Measurements from ENCODE around the gene SLC24A2. TPM values are rescaled to one million over a fixed set of nuclear protein-coding genes. Genes with fewer than 3 reads are reported as not detected.

The SLC24A2 gene
- total RNA-seq, 1 donor from 2014 or later = 0.04 TPM

DNA sequence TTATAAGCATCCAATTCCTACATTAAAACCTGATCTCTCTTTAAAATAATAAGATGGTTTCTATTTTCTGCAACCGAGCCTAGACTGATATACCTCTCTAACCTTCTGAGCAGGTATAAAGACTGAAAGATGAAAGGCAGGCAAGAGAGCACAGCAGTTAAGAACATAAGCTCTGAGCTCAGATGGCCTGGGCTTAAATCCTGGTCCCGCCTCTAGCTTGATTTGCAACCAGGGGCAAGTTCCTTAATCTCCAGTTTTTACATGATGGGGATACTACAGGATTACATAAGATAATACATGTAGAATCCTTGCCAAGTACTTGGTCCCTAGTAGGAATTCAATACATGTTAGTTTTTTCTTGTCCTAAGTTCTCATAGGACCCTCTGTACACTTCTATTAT, 33.9 kb downstream of the SLC24A2 start:
- no peak for ATAC-seq

DNA sequence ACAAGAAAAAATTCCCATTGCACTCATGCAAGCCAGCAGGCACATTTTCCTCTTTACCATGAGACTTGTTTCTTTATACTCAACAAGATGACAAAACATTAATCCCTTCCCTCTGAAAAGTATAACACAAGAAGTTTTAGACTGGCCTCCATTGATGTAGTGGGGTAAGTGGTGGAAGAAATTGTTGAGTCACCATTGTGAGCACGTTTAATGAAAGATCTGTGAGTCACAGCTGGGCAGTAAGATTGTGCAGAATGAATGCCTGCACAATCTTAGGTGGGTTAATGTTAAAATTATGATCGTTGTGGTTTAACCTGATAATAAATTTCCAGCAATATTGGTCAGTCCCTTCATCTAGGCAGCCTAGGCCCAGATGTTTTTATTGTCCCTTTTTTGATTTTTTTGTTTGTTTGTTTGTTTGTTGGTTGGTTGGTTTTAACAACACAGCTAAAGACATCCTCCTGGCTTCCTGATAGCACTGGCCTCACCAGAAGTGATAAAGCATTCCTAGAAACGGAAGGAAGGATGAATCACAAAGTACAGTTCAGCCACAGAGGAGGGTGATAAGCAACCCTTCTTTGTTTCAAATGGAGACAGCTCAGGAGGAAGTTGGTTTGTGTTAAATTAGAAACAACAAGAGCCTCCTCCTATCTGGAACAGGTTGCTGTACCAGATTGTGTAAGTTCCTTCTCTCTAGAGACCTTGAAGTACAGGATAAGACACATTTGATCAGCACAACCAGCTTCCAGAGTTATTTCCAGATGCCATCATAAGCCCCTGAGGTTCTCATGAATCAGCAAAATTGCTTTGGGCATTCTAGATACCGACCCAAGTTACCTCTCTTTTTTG, 40.3 kb downstream of the SLC24A2 start:
- ATAC-seq = no peak

DNA sequence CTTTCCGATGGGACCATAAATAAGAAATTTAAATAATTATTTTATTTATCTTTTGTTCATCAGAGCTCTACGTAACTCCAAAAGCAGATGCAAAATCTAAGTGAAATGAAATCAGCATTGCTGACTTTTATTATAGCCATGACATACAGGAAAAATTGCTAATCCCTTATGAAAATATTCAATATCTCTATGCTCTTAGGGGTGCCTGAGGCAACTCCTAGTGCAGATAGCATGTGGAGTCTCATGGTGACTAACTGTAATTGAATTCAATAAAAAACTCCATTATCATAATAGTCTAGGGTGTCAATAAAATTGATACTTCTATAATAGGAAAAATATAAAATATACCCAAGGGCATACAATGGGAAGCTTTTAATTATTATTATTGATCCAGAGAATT, 42.6 kb downstream of the SLC24A2 start:
- no peak for ATAC-seq

- ATAC-seq = no peak
These were observed 47.7 kb downstream of the SLC24A2 start for GRCh38 chr9:19741178-19741577.
